ENCODE results near the gene GTF2F1. TPM values are rescaled to one million over a fixed set of nuclear protein-coding genes. Genes with fewer than 3 reads are reported as not detected.

Gene GTF2F1
- total RNA-seq, 1 experiment from 2014 or later, result 65.6 TPM

DNA sequence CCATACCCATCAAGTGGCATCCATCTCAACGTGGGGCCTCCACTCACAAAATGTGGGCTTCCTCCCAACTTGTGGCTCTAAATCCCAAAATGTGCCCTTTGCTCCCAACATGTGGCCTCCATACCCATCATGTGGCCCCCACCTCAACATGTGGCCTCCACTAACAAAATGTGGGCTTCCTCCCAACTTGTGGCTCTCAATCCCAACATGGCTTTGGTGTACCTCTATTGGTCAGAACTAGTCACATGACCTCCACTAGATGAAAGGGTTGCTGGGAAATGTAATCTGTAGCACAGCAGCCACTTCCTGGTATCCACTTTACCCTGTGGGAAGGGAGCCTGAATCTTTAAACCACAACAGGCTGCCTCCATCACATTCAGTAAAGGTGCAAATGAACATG is 49.5 kb downstream of the GTF2F1 start:
- no peak overlapping the region for H3K27ac Mint-ChIP-seq (ENCODE audit: low read depth, unreplicated experiment)
- no peaks in the 10 kb centered on the region for H3K9me3 Mint-ChIP-seq (ENCODE audit: unreplicated experiment)
- intact Hi-C loops (cut with micrococcal nuclease), result no loop called here
- H3K27me3 Mint-ChIP-seq (ENCODE audit: insufficient read depth, unreplicated experiment), result no peaks in the 10 kb centered on the region
- no peak for DNase-seq (ENCODE audit: unreplicated experiment)
- H3K4me1 Mint-ChIP-seq (ENCODE audit: insufficient read depth, unreplicated experiment), result no peaks in the 10 kb centered on the region
- CTCF ChIA-PET, result no interaction called here
- no peak overlapping the region for H3K4me3 Mint-ChIP-seq (ENCODE audit: unreplicated experiment)
- TF ChIP-seq, protein P1, sequence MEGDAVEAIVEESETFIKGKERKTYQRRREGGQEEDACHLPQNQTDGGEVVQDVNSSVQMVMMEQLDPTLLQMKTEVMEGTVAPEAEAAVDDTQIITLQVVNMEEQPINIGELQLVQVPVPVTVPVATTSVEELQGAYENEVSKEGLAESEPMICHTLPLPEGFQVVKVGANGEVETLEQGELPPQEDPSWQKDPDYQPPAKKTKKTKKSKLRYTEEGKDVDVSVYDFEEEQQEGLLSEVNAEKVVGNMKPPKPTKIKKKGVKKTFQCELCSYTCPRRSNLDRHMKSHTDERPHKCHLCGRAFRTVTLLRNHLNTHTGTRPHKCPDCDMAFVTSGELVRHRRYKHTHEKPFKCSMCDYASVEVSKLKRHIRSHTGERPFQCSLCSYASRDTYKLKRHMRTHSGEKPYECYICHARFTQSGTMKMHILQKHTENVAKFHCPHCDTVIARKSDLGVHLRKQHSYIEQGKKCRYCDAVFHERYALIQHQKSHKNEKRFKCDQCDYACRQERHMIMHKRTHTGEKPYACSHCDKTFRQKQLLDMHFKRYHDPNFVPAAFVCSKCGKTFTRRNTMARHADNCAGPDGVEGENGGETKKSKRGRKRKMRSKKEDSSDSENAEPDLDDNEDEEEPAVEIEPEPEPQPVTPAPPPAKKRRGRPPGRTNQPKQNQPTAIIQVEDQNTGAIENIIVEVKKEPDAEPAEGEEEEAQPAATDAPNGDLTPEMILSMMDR (IDR thresholded peaks at IDR 0.05; ENCODE audit: unreplicated experiment), result no peak
- POLR2A ChIA-PET, result no interaction called here
- no peaks in the 10 kb centered on the region for H3K36me3 Mint-ChIP-seq (ENCODE audit: insufficient read depth, unreplicated experiment)
- no TSS peak for BruUV-seq (replicated peaks)

DNA sequence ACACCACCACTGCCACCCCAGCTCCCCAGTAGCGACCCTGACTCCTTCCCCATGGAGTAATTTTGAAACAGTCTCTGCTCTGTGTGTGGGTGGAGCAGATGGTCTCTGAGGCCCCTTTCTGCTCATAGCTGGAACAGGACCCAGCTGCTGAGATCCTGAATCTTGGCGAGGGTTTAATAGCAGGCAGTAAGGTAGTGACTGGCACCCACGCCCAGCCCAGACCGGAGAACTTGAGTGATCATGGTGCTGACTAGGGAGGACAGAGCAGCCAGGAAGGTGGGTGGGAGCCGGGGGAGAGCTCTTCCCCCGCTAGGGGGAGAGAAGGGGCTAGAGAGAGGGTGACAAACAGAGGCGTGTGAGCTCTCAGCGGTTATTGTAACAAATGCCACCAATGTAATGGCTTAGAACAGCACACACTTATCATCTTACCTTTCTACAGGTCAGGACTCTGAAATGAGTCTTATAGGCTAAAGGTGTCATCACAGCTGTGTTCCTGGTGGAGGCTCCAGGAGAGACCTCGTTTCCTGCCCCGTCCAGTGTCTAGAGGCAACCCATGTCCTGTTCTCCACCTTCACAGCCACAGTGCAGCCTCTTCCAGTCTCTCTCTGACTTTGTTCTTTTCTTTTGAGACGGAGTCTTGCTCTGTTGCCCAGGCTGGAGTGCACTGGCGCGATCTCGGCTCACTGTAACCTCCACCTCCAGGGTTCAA is 52.3 kb downstream of the GTF2F1 start:
- ChIA-PET POLR2A (no interaction called here), CTCF (interaction anchor here (0.6 to 1.1 kb wide), 4 partner anchors 12 to 352 kb away, joined by 3 to 4 read pairs (median 4); no protein-coding TSS in a partner anchor)
- BruUV-seq (replicated peaks), result no TSS peak
- intact Hi-C loops (cut with micrococcal nuclease), result no loop called here
- Mint-ChIP-seq H3K9me3 (ENCODE audit: unreplicated experiment) (no peaks in the 10 kb centered on the region), H3K36me3 (ENCODE audit: insufficient read depth, unreplicated experiment) (no peaks in the 10 kb centered on the region), H3K4me3 (ENCODE audit: unreplicated experiment) (no peak overlapping the region), H3K4me1 (ENCODE audit: insufficient read depth, unreplicated experiment) (no peaks in the 10 kb centered on the region), H3K27me3 (ENCODE audit: insufficient read depth, unreplicated experiment) (no peaks in the 10 kb centered on the region), H3K27ac (ENCODE audit: low read depth, unreplicated experiment) (no peak overlapping the region)
- DNase-seq (ENCODE audit: unreplicated experiment), result no peak
- TF ChIP-seq, protein P1 (IDR thresholded peaks at IDR 0.05; ENCODE audit: unreplicated experiment), result no peak

DNA sequence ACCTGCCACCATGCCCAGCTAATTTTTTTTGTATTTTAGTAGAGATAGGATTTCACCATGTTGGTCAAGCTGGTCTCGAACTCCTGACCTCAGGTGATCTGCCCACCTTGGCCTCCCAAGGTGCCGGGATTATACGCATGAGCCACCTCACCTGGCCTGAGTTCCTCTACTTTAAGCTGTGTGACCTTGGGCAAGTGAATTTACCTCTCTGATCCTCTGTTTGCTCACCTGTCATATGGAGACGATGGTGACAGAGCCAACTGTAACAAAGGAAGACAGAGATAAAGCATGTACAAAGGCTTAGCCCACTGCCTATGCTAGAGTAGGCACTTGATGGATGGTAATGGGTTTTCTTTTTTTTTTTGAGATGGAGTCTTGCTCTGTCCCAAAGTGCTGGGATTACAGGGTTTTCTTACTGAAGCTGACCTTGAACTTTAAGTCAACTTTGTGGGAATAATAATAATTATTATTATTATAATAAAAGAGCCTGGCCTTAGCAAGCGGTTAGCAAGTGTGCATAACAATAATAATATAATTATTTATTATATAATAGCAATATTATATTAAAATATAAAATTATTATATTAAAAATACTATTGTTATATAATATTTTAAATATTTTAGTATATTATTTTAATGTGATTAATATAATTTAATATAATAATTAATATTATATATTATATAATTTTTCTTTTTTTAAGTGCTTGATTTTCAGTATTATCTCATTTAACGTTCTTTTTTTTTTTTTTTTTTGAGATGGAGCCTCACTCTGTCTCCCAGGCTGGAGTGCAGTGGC is 58.3 kb downstream of the GTF2F1 start:
- POLR2A ChIA-PET, result interaction anchor here (0.8 kb wide), 1 partner anchor 146 kb away, joined by 3 read pairs; no protein-coding TSS in a partner anchor
- H3K27me3 Mint-ChIP-seq (ENCODE audit: insufficient read depth, unreplicated experiment), result no peaks in the 10 kb centered on the region
- TF ChIP-seq, protein P1 (IDR thresholded peaks at IDR 0.05; ENCODE audit: unreplicated experiment), result no peak
- H3K36me3 Mint-ChIP-seq (ENCODE audit: insufficient read depth, unreplicated experiment), result no peaks in the 10 kb centered on the region
- H3K27ac Mint-ChIP-seq (ENCODE audit: low read depth, unreplicated experiment), result no peak overlapping the region
- H3K4me3 Mint-ChIP-seq (ENCODE audit: unreplicated experiment), result no peak overlapping the region
- no peaks in the 10 kb centered on the region for H3K4me1 Mint-ChIP-seq (ENCODE audit: insufficient read depth, unreplicated experiment)
- BruUV-seq (replicated peaks), result no TSS peak
- intact Hi-C loops (cut with micrococcal nuclease), result no loop called here
- CTCF ChIA-PET, result interaction anchor here (0.6 to 0.7 kb wide), 2 partner anchors 35 to 304 kb away, joined by 3 read pairs; no protein-coding TSS in a partner anchor
- H3K9me3 Mint-ChIP-seq (ENCODE audit: unreplicated experiment), result no peaks in the 10 kb centered on the region
- DNase-seq (ENCODE audit: unreplicated experiment), result no peak

DNA sequence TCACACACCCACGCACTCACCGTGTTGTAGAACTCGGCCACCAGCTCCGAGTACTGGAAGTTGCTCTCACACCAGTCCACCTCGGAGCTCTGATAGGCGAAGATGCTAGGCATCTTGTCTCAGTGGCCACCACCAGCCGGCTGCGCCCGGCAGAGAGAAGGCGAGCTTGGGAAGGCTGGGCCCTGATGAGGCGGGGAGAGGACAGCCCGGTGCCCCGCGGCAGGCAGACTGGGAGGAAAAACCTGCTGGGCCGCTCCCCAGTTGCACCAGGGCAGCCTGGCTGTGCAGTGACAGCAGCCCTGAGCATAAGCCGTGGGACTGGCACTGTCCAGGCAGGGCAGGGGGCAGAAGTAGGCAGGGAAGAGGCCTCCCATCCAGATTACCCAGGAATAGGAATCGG is 59.5 kb downstream of the GTF2F1 start, which contains the start of gene ACER1:
Gene ACER1 (minus strand): TSS at position 174 of the 400 bp plus-strand sequence. CDS start 61 bp downstream, at position 113.
- intact Hi-C loops (cut with micrococcal nuclease), result no loop called here
- POLR2A ChIA-PET, result no interaction called here
- H3K4me1 Mint-ChIP-seq (ENCODE audit: insufficient read depth, unreplicated experiment), result no peaks in the 10 kb centered on the region
- BruUV-seq (replicated peaks), result no TSS peak
- TF ChIP-seq, protein P1 (IDR thresholded peaks at IDR 0.05; ENCODE audit: unreplicated experiment), result no peak
- H3K9me3 Mint-ChIP-seq (ENCODE audit: unreplicated experiment), result no peaks in the 10 kb centered on the region
- DNase-seq (ENCODE audit: unreplicated experiment), result no peak
- CTCF ChIA-PET, result no interaction called here
- no peak within 1 kb of the TSS for H3K27ac Mint-ChIP-seq (ENCODE audit: low read depth, unreplicated experiment)
- no peak within 1 kb of the TSS for H3K4me3 Mint-ChIP-seq (ENCODE audit: unreplicated experiment)
- H3K36me3 Mint-ChIP-seq (ENCODE audit: insufficient read depth, unreplicated experiment), result no peaks in the 10 kb centered on the region
- no peaks in the 10 kb centered on the region for H3K27me3 Mint-ChIP-seq (ENCODE audit: insufficient read depth, unreplicated experiment)

Data from MCF 10A (cell line).